HepG2 (cell line): ENCODE data around the gene TFE3. TPM values are rescaled to one million over a fixed set of nuclear protein-coding genes. Genes with fewer than 3 reads are reported as not detected.

Experiments
- CHD2 ChIP-seq: IDR thresholded peaks from 2 replicates; pipeline ENCODE4 v1.6.1; 2011; ENCODE audit warnings: low read depth, low read length, improper control_type of control experiment
- FOXK1 ChIP-seq: sonication (generic); formaldehyde crosslinking; IDR thresholded peaks from 2 replicates; pipeline ENCODE4 v1.4.0; 2020; ENCODE audit warnings: low read depth, missing genetic modification reagents, borderline replicate concordance
- FOXM1 ChIP-seq: sonication (generic); formaldehyde crosslinking; IDR thresholded peaks from 2 replicates; pipeline ENCODE4 v1.5.0; 2020; ENCODE audit warnings: missing genetic modification reagents
- KAT7 ChIP-seq: IDR thresholded peaks from 2 replicates; pipeline ENCODE4 v1.6.1; 2018; ENCODE audit warnings: borderline replicate concordance, missing compliant biosample characterization
- KAT8 ChIP-seq: IDR thresholded peaks from 2 replicates; pipeline ENCODE4 v1.6.1; 2016; ENCODE audit warnings: missing genetic modification reagents, missing compliant biosample characterization
- KLF16 ChIP-seq, 2 experiments: sonication (generic) in 1 of 2; formaldehyde crosslinking in 1 of 2; IDR thresholded peaks; 2 replicates each; pipeline versions ENCODE4 v1.6.1 to v1.8.0; 2016 to 2023; ENCODE audit warnings: missing genetic modification reagents in 2 of 2, missing compliant biosample characterization in 1 of 2
- MEF2D ChIP-seq: sonication (generic); formaldehyde crosslinking; IDR thresholded peaks from 2 replicates; pipeline ENCODE4 v1.5.1; 2020; ENCODE audit warnings: mild to moderate bottlenecking, missing genetic modification reagents
- MTF1 ChIP-seq: sonication (generic); formaldehyde crosslinking; IDR thresholded peaks from 2 replicates; pipeline ENCODE4 v1.5.0; 2020; ENCODE audit warnings: missing genetic modification reagents
- PBX3 ChIP-seq: sonication (generic); formaldehyde crosslinking; IDR thresholded peaks from 2 replicates; pipeline ENCODE4 v1.8.1; 2023; ENCODE audit warnings: missing genetic modification reagents, inconsistent platforms, borderline replicate concordance
- PHF5A ChIP-seq: IDR thresholded peaks from one replicate; pipeline ENCODE4 v1.6.1; 2018; ENCODE audit warnings: low read depth, missing genetic modification reagents; ENCODE audit not compliant: unreplicated experiment
- PITX1 ChIP-seq: sonication (generic); formaldehyde crosslinking; IDR thresholded peaks from 2 replicates; pipeline ENCODE4 v1.5.1; 2020; ENCODE audit warnings: mild to moderate bottlenecking, missing genetic modification reagents
- POLR2AphosphoS2 ChIP-seq: IDR thresholded peaks from 2 replicates; pipeline ENCODE4 v1.6.1; 2011; ENCODE audit warnings: low read depth, low read length, improper control_type of control experiment
- POLR2AphosphoS5 ChIP-seq: IDR thresholded peaks from 2 replicates; pipeline ENCODE4 v1.6.1; 2012; ENCODE audit warnings: low read depth, low read length
- SMAD1 ChIP-seq: sonication (generic); formaldehyde crosslinking; IDR thresholded peaks from 2 replicates; pipeline ENCODE4 v1.4.0; 2020; ENCODE audit warnings: missing genetic modification reagents, low read depth, mild to moderate bottlenecking, borderline replicate concordance
- TAF15 ChIP-seq: fragments of 200-400 bp; formaldehyde crosslinking; IDR thresholded peaks from one replicate; pipeline ENCODE4 v1.6.1; 2018; ENCODE audit warnings: mild to moderate bottlenecking, low read depth, low read length; ENCODE audit not compliant: poor library complexity, severe bottlenecking
- ZBTB25 ChIP-seq: IDR thresholded peaks from 2 replicates; pipeline ENCODE4 v1.6.1; 2018; ENCODE audit warnings: missing genetic modification reagents
- ZNF576 ChIP-seq: sonication (generic); formaldehyde crosslinking; IDR thresholded peaks from 2 replicates; pipeline ENCODE4 v1.4.0; 2020; ENCODE audit warnings: mild to moderate bottlenecking, missing genetic modification reagents
- ZNF747 ChIP-seq: sonication (generic); formaldehyde crosslinking; IDR thresholded peaks from 2 replicates; pipeline ENCODE4 v1.8.1; 2023; ENCODE audit warnings: missing genetic modification reagents, mild to moderate bottlenecking, borderline replicate concordance
- polyA plus RNA-seq, 8 experiments: library from polyadenylated mRNA; depleted of rRNA in 3 of 8; stranded (reverse) in 7 of 8; unstranded in 1 of 8; fragments of >200 nt; fragmentation: Illumina TruSeq in 4 of 8; extraction: Trizol in 4 of 8; gene quantifications; 2 replicates each; pipeline versions ENCODE4 v1.2.1 to v1.2.3, GENCODE V29; 2011 to 2016; ENCODE audit warnings: low read depth in 4 of 8, missing spikeins in 1 of 8, mixed read lengths in 1 of 8; ENCODE audit not compliant: insufficient read depth in 1 of 8
- total RNA-seq, 5 experiments: library from RNA; depleted of rRNA; stranded (reverse); fragments of >200 nt; fragmentation: Illumina TruSeq; extraction: Trizol; gene quantifications; 2 replicates each; pipeline ENCODE4 v1.2.3, GENCODE V29; 2016; ENCODE audit warnings: low read depth in 1 of 5
- TF ChIP-seq, protein P1 (sequence below): sonication (generic); formaldehyde crosslinking; IDR thresholded peaks from 2 replicates; pipeline ENCODE4 v1.8.1; 2022; ENCODE audit warnings: mild to moderate bottlenecking, missing genetic modification reagents
- TF ChIP-seq, protein P2 (sequence below): sonication (generic); formaldehyde crosslinking; IDR thresholded peaks from 2 replicates; pipeline ENCODE4; 2020; ENCODE audit warnings: missing genetic modification reagents, mild to moderate bottlenecking, borderline replicate concordance

The TFE3 gene
- total and polyA plus RNA-seq, 2 of the 13 experiments (the other 11 are each of a cell fraction or from before 2014, with no cell fraction given) = 8.3 to 12.3 TPM

- no peak for TF ChIP-seq PBX3 (CRISPR knock-in tag)
- TF ChIP-seq ZNF576 = no peak
- no peak; the same call in 1 of the 2 replicates for TF ChIP-seq SMAD1 (CRISPR knock-in tag)
- TF ChIP-seq FOXK1 = no peak
- no peak for TF ChIP-seq KLF16 (CRISPR knock-in tag; IDR thresholded peaks at IDR 0.05)
- no peak for TF ChIP-seq KAT7
- TF ChIP-seq, protein P1, sequence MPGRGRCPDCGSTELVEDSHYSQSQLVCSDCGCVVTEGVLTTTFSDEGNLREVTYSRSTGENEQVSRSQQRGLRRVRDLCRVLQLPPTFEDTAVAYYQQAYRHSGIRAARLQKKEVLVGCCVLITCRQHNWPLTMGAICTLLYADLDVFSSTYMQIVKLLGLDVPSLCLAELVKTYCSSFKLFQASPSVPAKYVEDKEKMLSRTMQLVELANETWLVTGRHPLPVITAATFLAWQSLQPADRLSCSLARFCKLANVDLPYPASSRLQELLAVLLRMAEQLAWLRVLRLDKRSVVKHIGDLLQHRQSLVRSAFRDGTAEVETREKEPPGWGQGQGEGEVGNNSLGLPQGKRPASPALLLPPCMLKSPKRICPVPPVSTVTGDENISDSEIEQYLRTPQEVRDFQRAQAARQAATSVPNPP (CRISPR knock-in tag) = no peak
- no peak for TF ChIP-seq CHD2
- TF ChIP-seq PITX1 (CRISPR knock-in tag) = no peak
- TF ChIP-seq PHF5A (CRISPR knock-in tag) = no peak
- no peak for TF ChIP-seq ZNF747 (CRISPR knock-in tag)
- TF ChIP-seq KAT8 (CRISPR knock-in tag) = no peak
- TF ChIP-seq, protein P2, sequence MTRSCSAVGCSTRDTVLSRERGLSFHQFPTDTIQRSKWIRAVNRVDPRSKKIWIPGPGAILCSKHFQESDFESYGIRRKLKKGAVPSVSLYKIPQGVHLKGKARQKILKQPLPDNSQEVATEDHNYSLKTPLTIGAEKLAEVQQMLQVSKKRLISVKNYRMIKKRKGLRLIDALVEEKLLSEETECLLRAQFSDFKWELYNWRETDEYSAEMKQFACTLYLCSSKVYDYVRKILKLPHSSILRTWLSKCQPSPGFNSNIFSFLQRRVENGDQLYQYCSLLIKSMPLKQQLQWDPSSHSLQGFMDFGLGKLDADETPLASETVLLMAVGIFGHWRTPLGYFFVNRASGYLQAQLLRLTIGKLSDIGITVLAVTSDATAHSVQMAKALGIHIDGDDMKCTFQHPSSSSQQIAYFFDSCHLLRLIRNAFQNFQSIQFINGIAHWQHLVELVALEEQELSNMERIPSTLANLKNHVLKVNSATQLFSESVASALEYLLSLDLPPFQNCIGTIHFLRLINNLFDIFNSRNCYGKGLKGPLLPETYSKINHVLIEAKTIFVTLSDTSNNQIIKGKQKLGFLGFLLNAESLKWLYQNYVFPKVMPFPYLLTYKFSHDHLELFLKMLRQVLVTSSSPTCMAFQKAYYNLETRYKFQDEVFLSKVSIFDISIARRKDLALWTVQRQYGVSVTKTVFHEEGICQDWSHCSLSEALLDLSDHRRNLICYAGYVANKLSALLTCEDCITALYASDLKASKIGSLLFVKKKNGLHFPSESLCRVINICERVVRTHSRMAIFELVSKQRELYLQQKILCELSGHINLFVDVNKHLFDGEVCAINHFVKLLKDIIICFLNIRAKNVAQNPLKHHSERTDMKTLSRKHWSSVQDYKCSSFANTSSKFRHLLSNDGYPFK (CRISPR knock-in tag) = no peak
- no peak for TF ChIP-seq MEF2D
- TF ChIP-seq MTF1 (CRISPR knock-in tag) = no peak
- no peak for TF ChIP-seq POLR2AphosphoS2
- TF ChIP-seq ZBTB25 (CRISPR knock-in tag) = no peak
- no peak for TF ChIP-seq FOXM1
- no peak for TF ChIP-seq POLR2AphosphoS5
- TF ChIP-seq TAF15 = no peak
These were observed 10.3 kb upstream of the TFE3 start (continued) for GRCh38 chrX:49053223-49054072.
